ENCODE results near the gene FAM81A.

- TF ChIP-seq, protein P1, sequence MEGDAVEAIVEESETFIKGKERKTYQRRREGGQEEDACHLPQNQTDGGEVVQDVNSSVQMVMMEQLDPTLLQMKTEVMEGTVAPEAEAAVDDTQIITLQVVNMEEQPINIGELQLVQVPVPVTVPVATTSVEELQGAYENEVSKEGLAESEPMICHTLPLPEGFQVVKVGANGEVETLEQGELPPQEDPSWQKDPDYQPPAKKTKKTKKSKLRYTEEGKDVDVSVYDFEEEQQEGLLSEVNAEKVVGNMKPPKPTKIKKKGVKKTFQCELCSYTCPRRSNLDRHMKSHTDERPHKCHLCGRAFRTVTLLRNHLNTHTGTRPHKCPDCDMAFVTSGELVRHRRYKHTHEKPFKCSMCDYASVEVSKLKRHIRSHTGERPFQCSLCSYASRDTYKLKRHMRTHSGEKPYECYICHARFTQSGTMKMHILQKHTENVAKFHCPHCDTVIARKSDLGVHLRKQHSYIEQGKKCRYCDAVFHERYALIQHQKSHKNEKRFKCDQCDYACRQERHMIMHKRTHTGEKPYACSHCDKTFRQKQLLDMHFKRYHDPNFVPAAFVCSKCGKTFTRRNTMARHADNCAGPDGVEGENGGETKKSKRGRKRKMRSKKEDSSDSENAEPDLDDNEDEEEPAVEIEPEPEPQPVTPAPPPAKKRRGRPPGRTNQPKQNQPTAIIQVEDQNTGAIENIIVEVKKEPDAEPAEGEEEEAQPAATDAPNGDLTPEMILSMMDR (IDR thresholded peaks at IDR 0.05; ENCODE audit: poor library complexity, severe bottlenecking), result no peak
- TF ChIP-seq RAD21 (conservative IDR thresholded peaks at IDR 0.05), result no peak
Measured at GRCh38 chr15:59434481-59434880, 3.5 kb upstream of the FAM81A start.
